Measurements from ENCODE around the gene MYLK2. TPM values are rescaled to one million over a fixed set of nuclear protein-coding genes. Genes with fewer than 3 reads are reported as not detected.

MYLK2 gene
- total RNA-seq, 1 experiment from 2014 or later: 0.74 TPM

DNA sequence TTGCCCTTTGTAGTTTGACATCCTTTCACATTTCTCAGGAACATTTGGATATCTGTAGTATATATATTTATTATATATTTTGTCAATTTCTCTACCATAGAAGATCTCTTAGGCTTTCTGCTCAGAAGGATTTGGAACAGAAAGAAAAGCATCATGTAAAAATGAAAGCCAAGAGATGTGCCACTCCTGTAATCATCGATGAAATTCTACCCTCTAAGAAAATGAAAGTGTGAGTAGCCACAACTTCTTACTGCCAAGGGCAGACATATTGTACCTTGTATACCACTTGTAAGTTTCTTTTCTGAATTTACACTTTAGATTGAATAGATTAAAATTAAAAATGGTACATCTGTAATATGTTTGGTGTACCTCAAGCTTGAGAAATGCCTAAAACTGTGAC is 48.9 kb upstream of the MYLK2 start:
- Histone ChIP-seq H3K4me2 (ENCODE audit: insufficient read depth, insufficient read length, low read length) (no peak overlapping the region), H3K4ac (ENCODE audit: low read depth, low read length) (no peak overlapping the region), H4K91ac (ENCODE audit: insufficient read length, low read depth, low read length) (no peak overlapping the region), H2BK120ac (ENCODE audit: low read depth, low read length, poor library complexity, severe bottlenecking) (no peak overlapping the region), H2BK15ac (ENCODE audit: low read depth, low read length) (no peak overlapping the region), H3K56ac (ENCODE audit: insufficient read length, low read depth, low read length) (no peak overlapping the region), H3K23me2 (ENCODE audit: insufficient read length, low read depth, low read length, poor library complexity, severe bottlenecking) (no peaks in the 10 kb centered on the region), H3K27me3 (ENCODE audit: insufficient read depth, low read length) (no peaks in the 10 kb centered on the region), H2BK5ac (ENCODE audit: insufficient read length, low read length) (no peak overlapping the region), H2AFZ (ENCODE audit: low read length) (no peak overlapping the region), H3K27ac (ENCODE audit: insufficient read length, low read depth, low read length) (no peak overlapping the region), H3K23ac (ENCODE audit: insufficient read length, low read depth, low read length) (no peak overlapping the region), H4K5ac (ENCODE audit: insufficient read length, low read depth, low read length) (no peak overlapping the region), H3K79me2 (ENCODE audit: insufficient read depth, low read length) (no peaks in the 10 kb centered on the region), H4K20me1 (ENCODE audit: control insufficient read depth, insufficient read depth, insufficient read length) (no peaks in the 10 kb centered on the region), H3K18ac (ENCODE audit: insufficient read length, low read depth, low read length) (no peak overlapping the region), H3K4me1 (ENCODE audit: insufficient read depth, low read length) (no peaks in the 10 kb centered on the region), H3K9me3 (ENCODE audit: control insufficient read depth, low read depth, low read length) (no peaks in the 10 kb centered on the region), H3K9ac (ENCODE audit: extremely low read depth, insufficient read length, low read length) (no peak overlapping the region), H3K14ac (ENCODE audit: insufficient read depth, low read length) (no peak overlapping the region), H3K79me1 (ENCODE audit: insufficient read depth, low read depth, low read length, poor library complexity, severe bottlenecking) (no peaks in the 10 kb centered on the region), H2BK20ac (ENCODE audit: low read depth, low read length, poor library complexity, severe bottlenecking) (no peak overlapping the region), H2BK12ac (ENCODE audit: insufficient read length, low read depth, low read length) (no peak overlapping the region), H4K8ac (replicated peaks; ENCODE audit: insufficient read length, low read depth, low read length) (no peak overlapping the region), H3T11ph (ENCODE audit: low read length) (no peak overlapping the region), H2AK5ac (ENCODE audit: insufficient read length, low read length) (no peak overlapping the region)
- TF ChIP-seq, protein P1, sequence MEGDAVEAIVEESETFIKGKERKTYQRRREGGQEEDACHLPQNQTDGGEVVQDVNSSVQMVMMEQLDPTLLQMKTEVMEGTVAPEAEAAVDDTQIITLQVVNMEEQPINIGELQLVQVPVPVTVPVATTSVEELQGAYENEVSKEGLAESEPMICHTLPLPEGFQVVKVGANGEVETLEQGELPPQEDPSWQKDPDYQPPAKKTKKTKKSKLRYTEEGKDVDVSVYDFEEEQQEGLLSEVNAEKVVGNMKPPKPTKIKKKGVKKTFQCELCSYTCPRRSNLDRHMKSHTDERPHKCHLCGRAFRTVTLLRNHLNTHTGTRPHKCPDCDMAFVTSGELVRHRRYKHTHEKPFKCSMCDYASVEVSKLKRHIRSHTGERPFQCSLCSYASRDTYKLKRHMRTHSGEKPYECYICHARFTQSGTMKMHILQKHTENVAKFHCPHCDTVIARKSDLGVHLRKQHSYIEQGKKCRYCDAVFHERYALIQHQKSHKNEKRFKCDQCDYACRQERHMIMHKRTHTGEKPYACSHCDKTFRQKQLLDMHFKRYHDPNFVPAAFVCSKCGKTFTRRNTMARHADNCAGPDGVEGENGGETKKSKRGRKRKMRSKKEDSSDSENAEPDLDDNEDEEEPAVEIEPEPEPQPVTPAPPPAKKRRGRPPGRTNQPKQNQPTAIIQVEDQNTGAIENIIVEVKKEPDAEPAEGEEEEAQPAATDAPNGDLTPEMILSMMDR (conservative IDR thresholded peaks at IDR 0.05): no peak
- H3K27ac Mint-ChIP-seq: no peak overlapping the region
- no CpG with 5 or more reads among the region's 1 CpG for WGBS (ENCODE audit: extremely low coverage, insufficient read length, low lambda C conversion rate)
- no peaks in the 10 kb centered on the region for H3K27me3 Mint-ChIP-seq (ENCODE audit: low read depth)
- no peaks in the 10 kb centered on the region for H3K4me1 Mint-ChIP-seq
- H3K9me3 Mint-ChIP-seq: no peaks in the 10 kb centered on the region
- peaks cover 55 to 89% (median 86%) of the 10 kb centered on the region in 3 experiments for H3K36me3 Mint-ChIP-seq (ENCODE audit: insufficient read depth in 1 of 3, low read depth in 3 of 3)
- no peak for DNase-seq
- no peak overlapping the region for H3K4me3 Mint-ChIP-seq

Data from H9 (cell line).